Skeletal muscle cell (primary cell): ENCODE results near the gene DBNDD2.

ENCODE experiments used
- DNase-seq: peaks from one replicate; pipeline ENCODE4 v3.0.0-alpha.2; 2010; ENCODE audit warnings: low read depth
- H3K4me3 ChIP-seq: 2 replicates; pipeline ENCODE4 v1.5.1; 2011; ENCODE audit warnings: low read depth, mild to moderate bottlenecking, control low read depth, low read length, moderate library complexity

The DBNDD2 gene

GRCh38 chr20:45374966-45375365, 33.1 kb upstream of the DBNDD2 start:
- DNase-seq: no peak
- no peak overlapping the region for H3K4me3 ChIP-seq

GRCh38 chr20:45377269-45377668, 30.8 kb upstream of the DBNDD2 start:
- no peak overlapping the region for H3K4me3 ChIP-seq
- DNase-seq: no peak

GRCh38 chr20:45378191-45378590, 29.9 kb upstream of the DBNDD2 start, which contains the start of gene TP53TG5:
TP53TG5 (minus strand) TSS chr20:45378325; CDS start chr20:45378236, 89 bp downstream.
- no peak within 1 kb of the TSS for H3K4me3 ChIP-seq
- DNase-seq: no peak

- DNase-seq: no peak
- no peak overlapping the region for H3K4me3 ChIP-seq
Observed at GRCh38 chr20:45387274-45387673, 20.8 kb upstream of the DBNDD2 start.

- DNase-seq: no peak
- H3K4me3 ChIP-seq: no peak overlapping the region
Observed at GRCh38 chr20:45390931-45391330, 17.2 kb upstream of the DBNDD2 start.

- no peak for DNase-seq
Observed at GRCh38 chr20:45391559-45391958, 16.5 kb upstream of the DBNDD2 start.

GRCh38 chr20:45392733-45393132, 15.4 kb upstream of the DBNDD2 start:
- no peak overlapping the region for H3K4me3 ChIP-seq
- no peak for DNase-seq

More at GRCh38 chr20:45391559-45391958, 16.5 kb upstream of the DBNDD2 start:
- H3K4me3 ChIP-seq: no peak overlapping the region

GRCh38 chr20:45394221-45395113, 13.6 kb upstream of the DBNDD2 start:
- no peak for DNase-seq
- no peak overlapping the region for H3K4me3 ChIP-seq

- no peak for DNase-seq
- no peak overlapping the region for H3K4me3 ChIP-seq
Observed at GRCh38 chr20:45395114-45395415, 13.0 kb upstream of the DBNDD2 start.

- no peak overlapping the region for H3K4me3 ChIP-seq
- no peak for DNase-seq
Observed at GRCh38 chr20:45399018-45399417, 9.1 kb upstream of the DBNDD2 start.

GRCh38 chr20:45400346-45401031, 7.6 kb upstream of the DBNDD2 start:
- no peak for DNase-seq
- H3K4me3 ChIP-seq: no peak overlapping the region

- H3K4me3 ChIP-seq: no peak overlapping the region
- DNase-seq: peak; percentile 12
Observed at GRCh38 chr20:45402946-45403345, 5.1 kb upstream of the DBNDD2 start.

- no peak for DNase-seq
- no peak overlapping the region for H3K4me3 ChIP-seq
Observed at GRCh38 chr20:45404438-45404837, 3.7 kb upstream of the DBNDD2 start.

- H3K4me3 ChIP-seq: peak overlapping the region; percentile 59
- DNase-seq: no peak
Observed at GRCh38 chr20:45405571-45406259, 2.4 kb upstream of the DBNDD2 start.

GRCh38 chr20:45406260-45407066, 1.6 kb upstream of the DBNDD2 start:
- peak overlapping the region; percentile 59 for H3K4me3 ChIP-seq
- peak; percentile 4 for DNase-seq

GRCh38 chr20:45407067-45407745, 883 bp upstream of the DBNDD2 start:
- no peak for DNase-seq
- peak overlapping the region; percentile 59 for H3K4me3 ChIP-seq

- DNase-seq: no peak
- H3K4me3 ChIP-seq: no peak overlapping the region
Observed at GRCh38 chr20:45408646-45409213, 641 bp downstream of the DBNDD2 start.

- no peak for DNase-seq
- no peak overlapping the region for H3K4me3 ChIP-seq
Observed at GRCh38 chr20:45409521-45410272, 1.6 kb downstream of the DBNDD2 start.
